NB4 (cell line): ENCODE results near the gene SEC31B.

Experiments used
- DNase-seq: peaks from one replicate; pipeline ENCODE4 v3.0.0; 2010; ENCODE audit warnings: low read depth
- H3K4me3 ChIP-seq: one replicate; pipeline ENCODE4 v1.5.1; 2011; ENCODE audit warnings: mild to moderate bottlenecking, low read depth, low read length, moderate library complexity
- CTCF ChIP-seq: IDR thresholded peaks from one replicate; pipeline ENCODE4 v1.5.1; 2012; ENCODE audit warnings: low read depth, low read length
- MYC ChIP-seq: IDR thresholded peaks from 2 replicates; pipeline ENCODE4 v1.6.1; 2011; ENCODE audit warnings: low read depth, low read length
- POLR2A ChIP-seq: IDR thresholded peaks from 2 replicates; pipeline ENCODE4 v1.6.1; 2011; ENCODE audit warnings: mild to moderate bottlenecking; ENCODE audit not compliant: insufficient read length; ENCODE audit errors: extremely low read depth
- TF ChIP-seq, protein P1 (sequence below): IDR thresholded peaks from 2 replicates; pipeline ENCODE4 v1.6.1; 2011; ENCODE audit warnings: low read depth, low read length

Gene SEC31B

DNA sequence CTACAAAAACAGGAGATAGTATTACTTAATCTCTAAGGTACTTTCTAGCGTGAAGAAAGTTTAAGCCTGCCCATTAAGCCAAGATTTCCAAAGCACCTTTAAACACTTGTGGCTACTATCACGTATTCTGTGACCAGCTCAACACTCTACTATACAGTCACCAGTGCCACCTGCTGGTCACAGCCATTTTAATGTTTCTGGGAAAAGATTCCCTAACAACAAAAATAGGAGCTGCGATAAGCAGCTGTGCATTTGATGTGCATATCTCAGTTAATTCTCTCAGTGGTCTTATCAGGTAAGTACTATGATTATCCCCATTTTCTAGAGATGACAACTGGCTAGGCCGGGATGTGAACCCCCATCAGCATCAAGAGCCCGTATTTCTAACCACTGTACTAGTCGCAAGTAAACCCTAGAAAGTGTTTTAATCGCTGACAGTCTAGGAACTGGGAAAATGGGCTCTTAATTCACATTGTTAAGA lies 860 bp downstream of the SEC31B start:
- H3K4me3 ChIP-seq: no peak overlapping the region
- peak; percentile 64 for DNase-seq
- peak; percentile 65 for TF ChIP-seq CTCF
- TF ChIP-seq POLR2A: no peak
- TF ChIP-seq, protein P1, sequence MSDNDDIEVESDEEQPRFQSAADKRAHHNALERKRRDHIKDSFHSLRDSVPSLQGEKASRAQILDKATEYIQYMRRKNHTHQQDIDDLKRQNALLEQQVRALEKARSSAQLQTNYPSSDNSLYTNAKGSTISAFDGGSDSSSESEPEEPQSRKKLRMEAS: no peak

DNA sequence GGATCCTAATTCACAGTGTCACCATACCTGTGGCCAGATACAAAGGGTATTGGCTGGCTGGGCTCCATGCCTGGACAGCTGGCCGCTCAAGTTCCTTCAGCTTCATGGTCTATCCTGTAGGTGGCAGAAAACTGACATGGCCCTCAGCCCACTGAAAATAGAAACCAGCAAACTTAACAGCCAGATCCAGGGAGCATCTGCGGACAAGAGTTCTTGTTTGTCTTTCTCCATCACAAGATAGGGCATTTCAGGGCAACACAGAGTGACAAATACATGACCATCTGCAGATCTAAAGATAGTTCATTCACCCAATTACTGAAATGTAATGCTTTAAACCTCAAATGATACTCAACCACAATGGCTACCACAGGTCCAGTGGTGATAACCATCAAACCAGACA lies 2.8 kb downstream of the SEC31B start:
- H3K4me3 ChIP-seq: no peak overlapping the region
- TF ChIP-seq POLR2A: no peak
- TF ChIP-seq, protein P1: no peak
- TF ChIP-seq CTCF: no peak
- no peak for TF ChIP-seq MYC
- peak; percentile 31 for DNase-seq

DNA sequence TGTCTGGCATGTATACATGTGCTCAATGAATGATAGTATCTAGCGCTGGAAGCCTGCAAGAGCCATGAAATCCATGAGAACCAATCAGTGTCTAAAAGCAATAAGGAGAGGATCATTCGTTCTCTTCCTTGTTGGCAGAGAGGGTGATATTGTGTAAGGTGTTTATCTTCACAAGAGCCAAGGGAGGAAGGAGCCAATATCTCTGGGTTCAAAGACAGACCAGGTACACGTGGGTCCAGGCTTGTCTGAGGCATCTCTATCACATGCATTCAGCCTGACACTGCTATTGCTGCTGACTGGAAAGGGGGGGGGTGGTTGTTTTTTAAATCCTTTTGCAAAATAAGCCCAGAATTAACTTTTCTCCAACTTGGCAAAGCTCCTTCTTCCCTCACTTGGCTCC lies 4.0 kb downstream of the SEC31B start:
- TF ChIP-seq CTCF: no peak
- no peak for TF ChIP-seq POLR2A
- TF ChIP-seq MYC: no peak
- TF ChIP-seq, protein P1: no peak
- DNase-seq: no peak
- H3K4me3 ChIP-seq: no peak overlapping the region

DNA sequence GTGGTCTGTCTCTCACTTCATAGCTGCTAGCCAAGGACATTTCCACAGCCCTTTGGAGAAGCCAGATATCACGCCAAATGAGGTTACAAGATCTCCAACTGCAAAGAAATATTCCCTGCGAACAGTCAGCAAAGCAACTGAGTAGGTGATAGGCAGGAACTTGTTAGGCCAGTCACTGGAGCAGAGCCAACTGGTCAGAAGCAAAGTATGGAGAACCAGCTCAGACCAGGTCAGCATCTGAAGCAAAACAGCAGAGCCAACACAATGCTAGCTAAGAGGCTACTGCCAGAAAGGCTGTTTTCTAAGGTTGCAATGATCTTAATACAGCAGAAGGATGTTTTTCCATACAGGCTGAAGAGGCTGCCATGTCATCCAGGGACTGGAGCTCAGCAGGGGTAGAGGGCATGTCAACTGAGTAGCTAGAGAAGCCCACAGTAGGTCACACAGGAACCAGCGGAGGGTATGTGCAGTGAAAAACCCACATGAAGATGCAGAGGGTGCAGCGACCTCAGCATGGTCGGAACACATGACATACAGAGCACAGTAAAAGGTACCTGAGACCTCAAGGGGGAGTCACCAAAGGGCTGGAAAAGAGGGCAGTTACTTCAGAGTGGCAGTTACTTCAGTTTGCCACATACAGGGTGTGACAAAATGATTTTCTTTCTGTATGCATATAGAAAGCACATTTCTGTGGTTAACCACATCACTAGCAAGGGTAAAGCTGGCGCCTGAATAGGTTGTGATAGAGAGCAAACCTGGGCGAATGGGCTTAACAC lies 8.9 kb downstream of the SEC31B start:
- H3K4me3 ChIP-seq: no peak overlapping the region
- peak; percentile 79 for DNase-seq
- TF ChIP-seq POLR2A (no peak), MYC (peak; percentile 86), CTCF (no peak)
- TF ChIP-seq, protein P1: peak; percentile 73; the same call in 1 of the 2 replicates

DNA sequence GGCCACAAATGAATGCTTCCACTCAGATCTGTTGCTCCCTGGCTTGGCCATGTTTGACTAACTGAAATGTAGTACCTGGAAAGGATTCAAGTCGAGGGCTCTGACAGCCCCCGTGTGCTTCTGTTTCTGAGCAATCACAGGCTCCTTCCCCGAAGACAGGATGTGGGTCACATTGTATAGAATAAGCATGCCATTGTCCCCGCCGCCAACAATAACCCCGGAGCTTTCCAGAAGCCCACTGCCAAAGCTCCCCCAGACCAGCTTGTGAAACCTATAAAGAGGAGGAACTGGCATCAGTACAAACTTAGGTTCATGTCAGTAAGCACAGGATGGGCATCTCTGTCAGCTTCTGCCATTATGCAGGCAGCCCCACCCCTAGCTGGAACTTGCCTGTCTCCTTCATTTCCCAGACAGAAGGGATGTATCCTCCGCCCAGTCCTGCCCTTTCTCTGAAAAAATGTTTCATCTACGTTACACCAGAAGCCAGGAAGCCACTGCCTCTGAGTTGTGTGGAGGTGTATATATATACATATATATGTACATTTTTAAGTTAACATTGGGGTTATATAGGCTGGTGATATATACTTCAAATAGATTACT lies 10.3 kb downstream of the SEC31B start:
- TF ChIP-seq CTCF (no peak), MYC (no peak), POLR2A (no peak)
- TF ChIP-seq, protein P1: no peak
- H3K4me3 ChIP-seq: no peak overlapping the region
- DNase-seq: no peak
